HG03439 (cell line): ENCODE results near the gene NTSR1.
A peak's percentile ranks its signal among the peaks of the same experiment; 100 is the strongest.

Experiments
- ATAC-seq: cut with Tn5 transposase; IDR thresholded peaks from one replicate; pipeline ENCODE4 v1.9.1; 2021; ENCODE audit warnings: mild to moderate bottlenecking, moderate library complexity; ENCODE audit not compliant: unreplicated experiment

NTSR1 gene

DNA sequence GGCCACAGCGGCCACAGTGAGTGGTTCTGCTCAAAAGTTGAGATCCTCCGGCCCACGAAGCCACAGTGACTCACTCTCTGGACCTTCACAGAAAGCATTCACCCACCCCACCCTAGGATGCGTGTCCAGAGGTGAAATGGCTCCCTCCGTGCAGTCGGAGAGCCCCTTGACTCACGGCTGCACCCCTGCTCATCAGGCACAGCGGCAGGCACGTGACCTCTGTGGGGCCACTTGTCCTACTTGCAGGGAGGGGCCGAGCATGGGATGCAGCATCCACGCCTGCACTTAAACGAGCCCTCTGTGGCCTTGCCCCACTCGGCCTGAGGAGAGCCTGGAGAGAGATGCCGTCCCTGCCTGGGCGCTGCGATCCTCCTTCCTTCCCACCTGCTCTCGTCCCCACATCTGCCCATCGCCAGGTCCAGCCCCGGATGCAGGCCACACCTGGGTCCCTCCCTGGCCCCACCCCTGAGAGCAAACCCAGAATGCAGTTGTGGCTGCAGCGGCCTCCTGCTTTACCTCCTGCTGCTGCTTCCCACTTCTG is 28.7 kb downstream of the NTSR1 start:
- ATAC-seq: no peak

GRCh38 chr20:62738025-62738881 is 29.6 kb downstream of the NTSR1 start:
- ATAC-seq: no peak

DNA sequence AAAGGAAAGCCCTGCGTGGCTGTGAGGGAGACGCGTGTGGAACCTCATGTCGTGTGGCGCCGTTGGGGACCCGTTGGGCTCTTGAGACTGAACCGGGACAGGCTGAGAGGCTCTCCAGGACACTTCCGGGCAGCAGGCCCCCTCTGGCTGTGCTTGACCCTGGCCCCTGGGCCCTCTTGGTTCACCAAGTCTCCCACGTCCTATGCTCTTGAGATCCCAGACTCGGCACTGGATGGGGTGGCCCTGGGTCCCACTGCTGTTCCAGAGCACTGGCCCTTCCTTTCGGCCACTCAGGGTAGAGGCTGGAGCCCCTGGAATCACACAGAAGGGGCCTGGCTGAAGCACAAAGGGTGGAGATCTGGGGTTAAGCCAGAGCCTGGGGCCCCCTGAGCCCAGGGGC is 30.4 kb downstream of the NTSR1 start:
- no peak for ATAC-seq

- ATAC-seq: peak; percentile 21
These were observed 31.1 kb downstream of the NTSR1 start for GRCh38 chr20:62739581-62740285.

DNA sequence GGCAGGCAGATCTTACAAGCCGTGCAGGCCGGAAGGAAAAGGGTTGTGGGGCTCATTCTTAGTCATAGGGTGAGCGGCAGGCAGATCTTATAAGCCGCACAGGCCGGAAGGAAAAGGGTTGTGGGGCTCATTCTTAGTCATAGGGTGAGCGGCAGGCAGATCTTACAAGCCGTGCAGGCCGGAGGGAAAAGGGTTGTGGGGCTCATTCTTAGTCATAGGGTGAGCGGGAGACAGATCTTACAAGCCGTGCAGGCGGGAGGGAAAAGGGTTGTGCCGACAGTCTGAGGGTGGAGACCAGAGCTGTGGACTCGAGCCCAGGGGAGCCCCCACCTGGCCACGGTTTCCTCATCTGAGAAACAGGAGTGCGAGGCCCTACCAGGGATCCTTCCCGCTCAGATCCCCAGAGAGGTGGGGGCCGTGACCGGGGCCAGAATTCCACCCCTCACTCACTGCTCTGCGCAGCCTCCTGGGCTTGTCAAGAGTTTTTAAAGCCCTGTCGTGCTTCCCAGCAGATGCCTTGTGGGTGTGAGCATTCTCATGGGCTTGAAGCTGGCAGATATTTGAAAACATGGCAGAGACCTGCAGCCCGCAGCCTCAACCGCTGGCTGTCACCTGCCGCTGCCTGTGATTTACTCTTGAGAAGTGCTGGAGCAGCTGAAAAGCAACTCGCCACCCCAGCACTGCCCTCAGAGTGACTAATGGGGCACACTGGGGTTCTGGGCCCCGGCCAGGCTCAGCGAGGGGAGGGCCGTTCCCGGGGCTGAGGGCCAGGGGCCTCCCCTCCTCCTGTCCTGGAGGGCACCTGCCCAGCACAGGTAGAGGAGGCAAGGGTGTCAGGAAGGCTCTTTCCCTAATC is 31.9 kb downstream of the NTSR1 start:
- ATAC-seq: peak; percentile 76

GRCh38 chr20:62741191-62741691 is 32.6 kb downstream of the NTSR1 start:
- no peak for ATAC-seq

GRCh38 chr20:62741701-62742491 is 33.3 kb downstream of the NTSR1 start:
- ATAC-seq: no peak

DNA sequence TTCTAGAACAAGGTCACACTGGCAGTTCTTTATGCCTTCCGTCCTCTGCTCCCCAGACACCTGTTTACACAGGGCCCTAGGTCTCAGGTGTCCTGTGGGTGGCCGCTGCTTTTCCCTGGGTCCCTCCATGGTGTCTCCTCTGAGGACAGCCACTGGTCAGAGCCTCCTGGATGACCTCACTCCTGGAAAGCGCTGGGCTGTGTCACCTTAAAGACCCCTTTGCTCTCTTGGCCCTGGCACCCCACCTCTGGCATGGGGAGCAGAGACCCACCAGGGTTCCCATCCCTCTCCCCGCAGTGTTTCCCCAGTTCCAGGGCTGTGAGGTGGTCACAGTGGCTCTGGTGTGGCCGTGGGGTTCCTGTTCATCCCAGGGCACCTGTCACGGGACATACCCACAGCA is 33.9 kb downstream of the NTSR1 start:
- ATAC-seq: no peak

- no peak for ATAC-seq
These were observed 34.5 kb downstream of the NTSR1 start for GRCh38 chr20:62742979-62743776.

DNA sequence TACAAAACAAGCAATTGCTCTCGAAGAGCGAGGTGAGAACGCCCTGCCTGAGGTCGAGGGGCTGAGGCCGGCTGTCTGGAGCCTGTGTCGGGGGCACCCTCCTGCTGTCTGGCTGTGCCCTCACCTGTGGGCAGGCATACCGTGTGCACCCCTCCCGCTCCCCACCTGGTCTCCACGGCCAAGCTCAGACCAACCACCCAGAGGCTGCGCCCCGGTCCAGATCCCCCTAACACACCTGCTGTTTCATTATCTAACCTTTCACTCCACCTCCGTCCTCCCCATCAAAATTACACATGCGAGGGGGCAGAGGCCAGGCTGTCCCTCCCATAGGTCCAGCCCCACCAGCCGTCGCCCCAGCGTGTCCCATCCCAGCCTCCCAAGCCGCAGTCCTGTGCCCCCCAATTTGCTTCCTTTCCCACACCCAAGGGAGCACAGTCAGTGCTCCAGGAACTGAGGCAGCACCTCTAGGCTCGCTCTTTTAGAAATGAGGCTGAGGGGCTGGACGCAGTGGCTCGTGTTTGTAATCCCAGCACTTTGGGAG is 35.2 kb downstream of the NTSR1 start:
- ATAC-seq: no peak

GRCh38 chr20:62744741-62745191 is 36.1 kb downstream of the NTSR1 start:
- ATAC-seq: no peak

DNA sequence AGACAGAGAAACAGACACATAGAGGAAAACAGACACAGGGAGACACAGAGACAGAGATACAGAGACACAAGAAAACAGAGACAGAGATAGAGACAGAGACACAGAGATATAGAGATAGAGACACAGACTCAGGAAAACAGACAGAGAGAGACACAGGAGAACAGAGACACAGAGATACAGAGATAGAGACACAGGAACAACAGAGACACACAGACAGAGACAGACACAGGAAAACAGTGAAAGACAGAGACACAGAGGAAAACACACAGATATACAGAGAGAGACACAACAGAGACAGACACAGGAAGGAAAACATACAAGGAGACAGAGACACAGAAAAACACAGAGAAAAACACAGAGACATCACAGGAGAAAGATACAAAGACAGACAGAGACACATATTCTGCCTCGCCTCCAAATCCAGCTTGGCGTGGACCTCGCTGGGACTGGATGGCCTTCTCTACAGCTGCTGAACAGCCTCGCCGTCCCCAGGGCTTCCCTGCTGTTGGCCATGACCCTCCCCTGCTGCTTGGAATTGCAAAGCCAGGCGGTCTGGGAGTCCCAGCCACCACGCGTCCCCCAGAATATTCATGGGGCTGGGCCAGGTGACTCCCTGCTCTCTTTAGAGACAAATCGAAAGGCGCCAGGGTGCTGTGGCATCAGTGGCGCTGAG is 36.8 kb downstream of the NTSR1 start:
- ATAC-seq: no peak

DNA sequence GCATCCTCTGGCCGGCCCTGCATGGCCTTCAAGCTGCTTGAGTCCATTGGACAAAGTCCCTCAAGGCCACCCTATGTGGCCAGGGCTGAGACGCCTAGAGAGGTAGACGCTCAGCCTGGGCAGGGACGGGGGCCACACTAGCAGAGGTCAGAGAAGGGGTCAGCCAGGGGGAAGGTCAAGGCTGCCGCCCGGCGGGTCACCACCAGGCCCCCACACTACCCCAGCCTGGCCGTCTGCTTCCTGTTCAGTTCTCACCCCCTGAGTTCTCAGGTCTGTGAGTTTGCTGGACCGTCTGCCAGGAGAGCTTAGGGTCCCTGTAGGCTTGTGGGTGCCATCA is 37.3 kb downstream of the NTSR1 start:
- ATAC-seq: no peak

- no peak for ATAC-seq
These were observed 39.7 kb downstream of the NTSR1 start for GRCh38 chr20:62748311-62748710.

GRCh38 chr20:62749851-62750445 is 41.3 kb downstream of the NTSR1 start:
- no peak for ATAC-seq

DNA sequence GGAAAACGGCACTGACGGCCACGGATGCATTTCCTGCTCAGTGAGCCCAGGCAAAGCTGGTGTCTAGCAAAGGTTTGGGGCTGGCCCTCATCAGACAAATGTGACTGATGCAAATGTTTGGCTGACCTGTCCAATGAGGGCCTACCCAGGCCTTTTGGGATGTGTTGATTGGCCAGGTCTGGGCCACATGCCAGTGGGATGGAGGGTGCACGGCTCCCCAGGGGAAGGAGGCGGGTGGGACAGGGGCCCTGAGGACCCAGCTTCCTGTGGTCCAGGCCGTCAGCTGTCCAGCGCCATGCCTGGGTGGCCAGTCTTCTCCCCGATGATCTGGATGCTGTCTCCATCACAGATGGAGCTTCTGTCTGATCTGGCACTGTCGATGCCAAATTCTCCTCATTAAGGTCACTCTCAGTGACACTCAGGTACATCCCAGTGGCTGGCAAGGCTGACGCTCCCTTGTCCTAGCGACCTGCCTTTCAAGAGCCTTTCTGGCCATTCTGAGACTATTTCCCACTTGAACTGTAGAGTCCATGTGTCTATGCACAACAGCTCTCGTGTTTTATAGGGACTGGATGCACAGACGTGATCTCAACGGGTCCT is 43.0 kb downstream of the NTSR1 start:
- ATAC-seq: no peak

- no peak for ATAC-seq
These were observed 43.6 kb downstream of the NTSR1 start for GRCh38 chr20:62752181-62752670.
